OCI-LY1 (cell line): ENCODE results near the gene AAK1.

Experiments
- CTCF ChIP-seq: fragments of 200-600 bp; sonication (generic), shearing (Covaris generic); IDR thresholded peaks from 2 replicates; pipeline ENCODE4 v1.5.1; 2017; ENCODE audit warnings: mild to moderate bottlenecking, antibody characterized with exemption, low read length, moderate library complexity, mixed read lengths
- EZH2 ChIP-seq: fragments of 200-600 bp; sonication (generic), shearing (Covaris generic); IDR thresholded peaks from 2 replicates; pipeline ENCODE4 v1.8.0; 2017; ENCODE audit warnings: borderline replicate concordance, mixed run types, mild to moderate bottlenecking, antibody characterized with exemption, low read length, moderate library complexity, mixed read lengths

GRCh38 chr2:69604836-69605235 lies 38.7 kb downstream of the AAK1 start:
- TF ChIP-seq CTCF (no peak), EZH2 (no peak)
